Gastrocnemius medialis (tissue), 4 donors: ENCODE results near the gene DLX5. TPM values are rescaled to one million over a fixed set of nuclear protein-coding genes. Genes with fewer than 3 reads are reported as not detected.

Source experiments
- ATAC-seq, 2 donors: fragments of 150-250 bp; one replicate each; pipeline ENCODE4 v1.9.1; 2016
- DNase-seq, 2 donors: peaks; one replicate each; pipeline ENCODE4 v3.0.0-alpha.2; 2019
- H3K27ac ChIP-seq, 4 donors: fragments of 200-600 bp; sonication (generic); 1 replicate in 1 of 4; 2 replicates in 3 of 4; pipeline ENCODE4 v1.5.1; 2016 to 2018; ENCODE audit warnings: mild to moderate bottlenecking in 2 of 4, moderate library complexity in 1 of 4
- H3K27me3 ChIP-seq, 3 donors: fragments of 200-600 bp; sonication (generic) in 2 of 3; 1 replicate in 1 of 3; 2 replicates in 2 of 3; pipeline versions ENCODE4 v1.5.1 to v1.6.0; 2016 to 2019; ENCODE audit warnings: mild to moderate bottlenecking in 1 of 3, moderate library complexity in 1 of 3
- H3K36me3 ChIP-seq, 2 donors: fragments of 200-600 bp; sonication (generic) in 1 of 2; one replicate each; pipeline ENCODE4 v1.5.1; 2017 to 2018
- H3K4me1 ChIP-seq, 2 donors: fragments of 200-600 bp; sonication (generic) in 1 of 2; one replicate each; pipeline ENCODE4 v1.5.1; 2016 to 2017; ENCODE audit warnings: mild to moderate bottlenecking in 2 of 2
- H3K4me3 ChIP-seq, 4 donors: fragments of 200-600 bp; sonication (generic) in 3 of 4; 1 replicate in 1 of 4; 2 replicates in 3 of 4; pipeline ENCODE4 v1.5.1; 2016 to 2019; ENCODE audit warnings: mild to moderate bottlenecking in 2 of 4
- H3K9me3 ChIP-seq, 3 donors: fragments of 200-600 bp; sonication (generic) in 2 of 3; 1 replicate in 1 of 3; 2 replicates in 2 of 3; pipeline ENCODE4 v1.5.1; 2016 to 2019
- CTCF ChIP-seq, 5 experiments: fragments of 450-650 bp in 3 of 5; fragments of 200-600 bp in 2 of 5; sonication (generic) in 2 of 5; IDR thresholded peaks in 4 of 5; conservative IDR thresholded peaks in 1 of 5; 1 replicate in 4 of 5; 2 replicates in 1 of 5; pipeline ENCODE4 v1.5.1; 2016 to 2019; ENCODE audit warnings: antibody characterized with exemption in 5 of 5, mild to moderate bottlenecking in 3 of 5, moderate library complexity in 3 of 5
- POLR2A ChIP-seq, 2 donors: fragments of 450-650 bp; IDR thresholded peaks; one replicate each; pipeline ENCODE4 v1.6.1; 2017; ENCODE audit warnings: antibody characterized with exemption in 2 of 2, mild to moderate bottlenecking in 2 of 2, moderate library complexity in 2 of 2
- in situ Hi-C, 4 donors: fragments of 200-750 bp; cut with MboI; loops; one replicate each; pipeline versions ENCODE4 v1.15.0 to v1.8.0; 2017; ENCODE audit warnings: low sequenced_read_pairs in 4 of 4
- intact Hi-C: fragments of 100-400 bp; cut with DNase I; formaldehyde crosslinking; loops from one replicate; pipeline ENCODE4 v1.15.1; 2023; ENCODE audit warnings: low total_unique reads
- total RNA-seq, 4 donors: library from RNA; depleted of rRNA; stranded (reverse); fragments of >200 nt; gene quantifications; one replicate each; pipeline versions ENCODE4 v1.1.0 to v1.2.3, GENCODE V29; 2016

DLX5 gene
- total RNA-seq, 4 donors from 2014 or later, result 0.41 TPM; not detected in 3

- DNase-seq (no peak), ATAC-seq (no peak)
- TF ChIP-seq CTCF (IDR thresholded peaks at IDR 0.05 in 4 of 5, conservative IDR thresholded peaks at IDR 0.05 in 1 of 5) (no peak), POLR2A (IDR thresholded peaks at IDR 0.05) (no peak)
- Histone ChIP-seq H3K27me3 (peaks cover 78 to 100% (median 95%) of the 10 kb centered on the region in 3 donors), H3K4me1 (no peaks in the 10 kb centered on the region), H3K36me3 (no peaks in the 10 kb centered on the region), H3K4me3 (no peak overlapping the region), H3K9me3 (no peaks in the 10 kb centered on the region), H3K27ac (no peak overlapping the region)
- intact Hi-C loops, result no loop called here
- in situ Hi-C loops, result no loop called here
Measured at GRCh38 chr7:96991546-96992191, 33.0 kb downstream of the DLX5 start.

GRCh38 chr7:96989859-96990317 lies 34.7 kb downstream of the DLX5 start:
- DNase-seq, result no peak
- Histone ChIP-seq H3K9me3 (no peaks in the 10 kb centered on the region), H3K27ac (no peak overlapping the region), H3K4me3 (no peak overlapping the region), H3K4me1 (no peaks in the 10 kb centered on the region), H3K36me3 (no peaks in the 10 kb centered on the region), H3K27me3 (peaks cover 63 to 98% (median 97%) of the 10 kb centered on the region in 3 donors)
- TF ChIP-seq CTCF (IDR thresholded peaks at IDR 0.05 in 4 of 5, conservative IDR thresholded peaks at IDR 0.05 in 1 of 5) (no peak), POLR2A (IDR thresholded peaks at IDR 0.05) (no peak)
- no peak for ATAC-seq
- intact Hi-C loops (no loop called here), in situ Hi-C loops (no loop called here)

- Histone ChIP-seq H3K27ac (no peak overlapping the region), H3K27me3 (peaks cover 59 to 97% (median 95%) of the 10 kb centered on the region in 3 donors)
Measured at GRCh38 chr7:96989241-96989858, 35.3 kb downstream of the DLX5 start.

GRCh38 chr7:96987719-96988118 lies 36.9 kb downstream of the DLX5 start:
- ATAC-seq (no peak), DNase-seq (no peak)
- intact Hi-C loops, result no loop called here
- no peaks in the 10 kb centered on the region for H3K36me3 ChIP-seq
- no peak overlapping the region for H3K27ac ChIP-seq
- H3K9me3 ChIP-seq, result no peaks in the 10 kb centered on the region
- no peak overlapping the region for H3K4me3 ChIP-seq
- peaks cover 43 to 85% (median 79%) of the 10 kb centered on the region in 3 donors for H3K27me3 ChIP-seq
- in situ Hi-C loops, result no loop called here
- TF ChIP-seq CTCF (IDR thresholded peaks at IDR 0.05 in 4 of 5, conservative IDR thresholded peaks at IDR 0.05 in 1 of 5) (no peak), POLR2A (IDR thresholded peaks at IDR 0.05) (no peak)
- H3K4me1 ChIP-seq, result no peaks in the 10 kb centered on the region

More at GRCh38 chr7:96989241-96989858, 35.3 kb downstream of the DLX5 start:
- intact Hi-C loops, result no loop called here
- TF ChIP-seq POLR2A (IDR thresholded peaks at IDR 0.05), result no peak
- no peak for TF ChIP-seq CTCF (IDR thresholded peaks at IDR 0.05 in 4 of 5, conservative IDR thresholded peaks at IDR 0.05 in 1 of 5)
- H3K4me1 ChIP-seq, result no peaks in the 10 kb centered on the region
- DNase-seq (no peak), ATAC-seq (no peak)
- H3K9me3 ChIP-seq, result no peaks in the 10 kb centered on the region
- no peaks in the 10 kb centered on the region for H3K36me3 ChIP-seq
- no peak overlapping the region for H3K4me3 ChIP-seq
- in situ Hi-C loops, result no loop called here
